HepG2 (cell line): Measurements from ENCODE around the gene ABCC10. TPM values are rescaled to one million over a fixed set of nuclear protein-coding genes. Genes with fewer than 3 reads are reported as not detected.

ENCODE experiments used
- ATAC-seq: fragments of 200-7000 bp; cut with Tn5 transposase; 3 replicates; pipeline ENCODE4 v1.9.1; 2020; ENCODE audit warnings: mild to moderate bottlenecking, moderate library complexity
- BruUV-seq: library from RNA; stranded (reverse); fragments of 400-500 nt; replicated peaks from 2 replicates; lab custom pipeline; 2021; lab: Mats Ljungman, UMichigan
- CTCF ChIA-PET: fragments of 300-600 bp; formaldehyde crosslinking; extraction: SDS; loops from one replicate; lab custom pipeline; 2021; ENCODE audit warnings: low total read pairs, inconsistent platforms, low intra/inter-chr PET ratio; lab: Yijun Ruan, JAX
- POLR2A ChIA-PET: fragments of 350-600 bp; sonication (Branson Sonifier 250); formaldehyde crosslinking; loops from one replicate; lab custom pipeline; 2020; ENCODE audit warnings: antibody characterized with exemption, inconsistent platforms; lab: Yijun Ruan, JAX
- DNase-seq: peaks from one replicate; pipeline ENCODE4 v3.0.0-alpha.2; 2015; ENCODE audit warnings: low spot score
- FAIRE-seq: peaks from 3 replicates; lab custom pipeline; 2011; peaks lifted over from hg19 to GRCh38; lab: Jason Lieb, UNC
- H2AFZ ChIP-seq: one replicate; pipeline ENCODE4 v1.6.1; 2011; ENCODE audit warnings: low read length, inconsistent platforms
- H3K27ac ChIP-seq: fragments of 300-600 bp; 3 replicates; pipeline ENCODE4 v1.8.0; 2011; ENCODE audit warnings: mixed run types, mild to moderate bottlenecking, mixed read lengths, low read length, inconsistent platforms; ENCODE audit not compliant: insufficient read depth; ENCODE audit errors: extremely low read length
- H3K27me3 ChIP-seq, 2 experiments: fragments of 200-600 bp in 1 of 2; 2 replicates in 1 of 2; 3 replicates in 1 of 2; pipeline versions ENCODE4 v1.6.0 to v1.8.0; 2011; ENCODE audit warnings: low read length in 2 of 2, mild to moderate bottlenecking in 2 of 2, moderate library complexity in 2 of 2, inconsistent platforms in 1 of 2; ENCODE audit not compliant: insufficient read depth in 2 of 2, control insufficient read depth in 1 of 2
- H3K36me3 ChIP-seq, 2 experiments: fragments of 200-600 bp in 1 of 2; replicated peaks in 1 of 2; 2 replicates in 1 of 2; 3 replicates in 1 of 2; pipeline versions ENCODE4 v1.5.1 to v1.8.0; 2011; ENCODE audit warnings: low read length in 2 of 2, inconsistent platforms in 1 of 2; ENCODE audit not compliant: insufficient read depth in 2 of 2, control insufficient read depth in 1 of 2
- H3K4me1 ChIP-seq: 2 replicates; pipeline ENCODE4 v1.5.1; 2012; ENCODE audit warnings: low read length, inconsistent platforms; ENCODE audit not compliant: insufficient read depth
- H3K4me2 ChIP-seq: 2 replicates; pipeline ENCODE4 v1.6.0; 2011; ENCODE audit warnings: low read depth, low read length, inconsistent platforms
- H3K4me3 ChIP-seq, 3 experiments: fragments of 200-600 bp in 1 of 3; sonication (generic), shearing (Covaris generic) in 1 of 3; replicated peaks in 1 of 3; 2 replicates each; pipeline ENCODE4 v1.5.1; 2011 to 2016; ENCODE audit warnings: low read length in 3 of 3, inconsistent platforms in 2 of 3, low read depth in 2 of 3, mild to moderate bottlenecking in 2 of 3, control low read depth in 1 of 3, mixed read lengths in 1 of 3; ENCODE audit not compliant: insufficient read depth in 1 of 3
- H3K79me2 ChIP-seq: one replicate; pipeline ENCODE4 v1.6.1; 2011; ENCODE audit warnings: low read length, inconsistent platforms; ENCODE audit not compliant: insufficient read depth
- H3K9ac ChIP-seq: 2 replicates; pipeline ENCODE4 v1.6.0; 2011; ENCODE audit warnings: mild to moderate bottlenecking, low read depth, low read length, inconsistent platforms; ENCODE audit not compliant: insufficient read depth
- H3K9me3 ChIP-seq: 2 replicates; pipeline ENCODE4 v1.5.1; 2012; ENCODE audit warnings: mild to moderate bottlenecking, low read length
- H4K20me1 ChIP-seq: 2 replicates; pipeline ENCODE4 v1.6.0; 2011; ENCODE audit warnings: inconsistent platforms, mild to moderate bottlenecking, low read length, moderate library complexity; ENCODE audit not compliant: insufficient read depth
- ARID3A ChIP-seq: IDR thresholded peaks from 2 replicates; pipeline ENCODE4 v1.6.1; 2012; ENCODE audit warnings: low read depth, low read length, improper control_type of control experiment
- CBFB ChIP-seq: sonication (generic); formaldehyde crosslinking; IDR thresholded peaks from 2 replicates; pipeline ENCODE4 v1.4.0; 2020; ENCODE audit warnings: missing genetic modification reagents
- FOXK2 ChIP-seq: fragments of 450-650 bp; IDR thresholded peaks from 2 replicates; pipeline ENCODE4 v1.6.1; 2016
- HNF1A ChIP-seq, 2 experiments: sonication (generic) in 1 of 2; formaldehyde crosslinking in 1 of 2; IDR thresholded peaks; 2 replicates each; pipeline versions ENCODE4 v1.4.0 to v1.6.1; 2016 to 2020; ENCODE audit warnings: borderline replicate concordance in 1 of 2, low read depth in 1 of 2, mild to moderate bottlenecking in 1 of 2, missing genetic modification reagents in 1 of 2
- HNF1B ChIP-seq: sonication (generic); formaldehyde crosslinking; IDR thresholded peaks from 2 replicates; pipeline ENCODE4 v1.5.1; 2020; ENCODE audit warnings: mild to moderate bottlenecking, moderate library complexity, missing genetic modification reagents
- NFKB2 ChIP-seq: sonication (generic); formaldehyde crosslinking; IDR thresholded peaks from 2 replicates; pipeline ENCODE4 v1.4.0; 2020; ENCODE audit warnings: missing genetic modification reagents, borderline replicate concordance
- PHF5A ChIP-seq: IDR thresholded peaks from one replicate; pipeline ENCODE4 v1.6.1; 2018; ENCODE audit warnings: low read depth, missing genetic modification reagents; ENCODE audit not compliant: unreplicated experiment
- SP4 ChIP-seq: sonication (generic); formaldehyde crosslinking; IDR thresholded peaks from 2 replicates; pipeline ENCODE4 v1.8.1; 2023; ENCODE audit warnings: mild to moderate bottlenecking, missing genetic modification reagents
- STAG1 ChIP-seq: sonication (generic); formaldehyde crosslinking; IDR thresholded peaks from 2 replicates; pipeline ENCODE4 v1.4.0; 2020; ENCODE audit warnings: missing genetic modification reagents
- UBTF ChIP-seq: sonication (generic); formaldehyde crosslinking; IDR thresholded peaks from 2 replicates; pipeline ENCODE4 v1.4.0; 2020; ENCODE audit warnings: mild to moderate bottlenecking, missing genetic modification reagents
- ZNF136 ChIP-seq: sonication (generic); formaldehyde crosslinking; IDR thresholded peaks from 2 replicates; pipeline ENCODE4 v1.8.1; 2022; ENCODE audit warnings: low read depth, mild to moderate bottlenecking, moderate library complexity, missing genetic modification reagents
- ZNF230 ChIP-seq: sonication (generic); formaldehyde crosslinking; IDR thresholded peaks from 2 replicates; pipeline ENCODE4 v1.4.0; 2020; ENCODE audit warnings: mild to moderate bottlenecking, missing genetic modification reagents
- ZNF264 ChIP-seq: sonication (generic); formaldehyde crosslinking; IDR thresholded peaks from 2 replicates; pipeline ENCODE4 v1.4.0; 2020; ENCODE audit warnings: missing genetic modification reagents
- ZNF784 ChIP-seq: sonication (generic); formaldehyde crosslinking; IDR thresholded peaks from 2 replicates; pipeline ENCODE4 v1.5.1; 2020; ENCODE audit warnings: missing genetic modification reagents, mild to moderate bottlenecking, borderline replicate concordance
- WGBS: methylation state at CpG from one replicate; pipeline ENCODE4 v1.1.6; 2017; ENCODE audit warnings: low lambda C conversion rate; 5-methylcytosine and 5-hydroxymethylcytosine counted together
- in situ Hi-C: cut with HindIII; loops from 2 replicates; pipeline ENCODE4 v1.10.0; 2017; ENCODE audit warnings: low pct_unique_long_range_greater_than_20kb; ENCODE audit not compliant: extremely low pct_ligation_motif_present
- intact Hi-C: fragments of 100-400 bp; cut with micrococcal nuclease; formaldehyde crosslinking; loops from one replicate; pipeline ENCODE4 v1.10.0; 2022; ENCODE audit not compliant: unreplicated experiment
- polyA plus RNA-seq, 8 experiments: library from polyadenylated mRNA; depleted of rRNA in 3 of 8; stranded (reverse) in 7 of 8; unstranded in 1 of 8; fragments of >200 nt; fragmentation: Illumina TruSeq in 4 of 8; extraction: Trizol in 4 of 8; gene quantifications; 2 replicates each; pipeline versions ENCODE4 v1.2.1 to v1.2.3, GENCODE V29; 2011 to 2016; ENCODE audit warnings: low read depth in 4 of 8, missing spikeins in 1 of 8, mixed read lengths in 1 of 8; ENCODE audit not compliant: insufficient read depth in 1 of 8
- total RNA-seq, 5 experiments: library from RNA; depleted of rRNA; stranded (reverse); fragments of >200 nt; fragmentation: Illumina TruSeq; extraction: Trizol; gene quantifications; 2 replicates each; pipeline ENCODE4 v1.2.3, GENCODE V29; 2016; ENCODE audit warnings: low read depth in 1 of 5

ABCC10 gene
- total and polyA plus RNA-seq, 2 of the 13 experiments (the other 11 are each of a cell fraction or from before 2014, with no cell fraction given), result 16.0 to 24.3 TPM

- Histone ChIP-seq H2AFZ (no peak overlapping the region), H3K27ac (no peak overlapping the region), H3K9me3 (no peaks in the 10 kb centered on the region), H3K4me3 (no peak overlapping the region), H4K20me1 (no peaks in the 10 kb centered on the region), H3K4me1 (peaks cover 7% of the 10 kb centered on the region), H3K36me3 (no peaks in the 10 kb centered on the region), H3K4me2 (no peak overlapping the region), H3K9ac (no peak overlapping the region), H3K79me2 (no peaks in the 10 kb centered on the region), H3K27me3 (peaks cover 0 to 17% of the 10 kb centered on the region in 2 experiments; a peak in 2 of 5 replicates)
- in situ Hi-C loops, result no loop called here
- ChIA-PET POLR2A (no interaction called here), CTCF (no interaction called here)
- BruUV-seq, result no TSS peak
- intact Hi-C loops, result no loop called here
- FAIRE-seq (no peak), DNase-seq (no peak), ATAC-seq (no peak)
- WGBS, result 79% methylated on average over 4 of the region's 4 CpGs
- TF ChIP-seq ZNF784 (CRISPR knock-in tag) (no peak), STAG1 (CRISPR knock-in tag) (no peak), HNF1A (IDR thresholded peaks at IDR 0.05; ENCODE audit: low read depth) (no peak), HNF1A (CRISPR knock-in tag; IDR thresholded peaks at IDR 0.05; ENCODE audit: borderline replicate concordance) (no peak), FOXK2 (no peak), ZNF264 (CRISPR knock-in tag) (no peak), ARID3A (no peak), ZNF230 (CRISPR knock-in tag) (no peak), HNF1B (CRISPR knock-in tag) (no peak), PHF5A (no peak), CBFB (CRISPR knock-in tag) (no peak), ZNF136 (CRISPR knock-in tag) (no peak), SP4 (CRISPR knock-in tag) (no peak), UBTF (CRISPR knock-in tag) (no peak), NFKB2 (CRISPR knock-in tag) (no peak)
These were observed 45.2 kb downstream of the ABCC10 start for GRCh38 chr6:43472515-43472914.
